Mammary epithelial cell (primary cell): ENCODE measurements around the gene HMGN4.

Experiments
- CTCF ChIP-seq, 2 donors: IDR thresholded peaks in 1 of 2; conservative IDR thresholded peaks in 1 of 2; 2 replicates each; pipeline ENCODE4 v1.5.1; 2011 to 2012; ENCODE audit warnings: inconsistent platforms in 2 of 2, low read length in 2 of 2, mild to moderate bottlenecking in 2 of 2, control low read depth in 1 of 2, low read depth in 1 of 2; ENCODE audit not compliant: insufficient read depth in 1 of 2; ENCODE audit errors: extremely low read depth in 1 of 2
- EZH2 ChIP-seq: IDR thresholded peaks from 2 replicates; pipeline ENCODE4 v1.6.1; 2012; ENCODE audit warnings: low read length, inconsistent platforms, borderline replicate concordance

- TF ChIP-seq CTCF (conservative IDR thresholded peaks at IDR 0.05 in 1 of 2, IDR thresholded peaks at IDR 0.05 in 1 of 2; ENCODE audit: extremely low read depth in 1 of 2, insufficient read depth in 1 of 2, low read depth in 1 of 2, low read length in 2 of 2), result no peak
- no peak for TF ChIP-seq EZH2
These were observed 12.3 kb upstream of the HMGN4 start for GRCh38 chr6:26525838-26526237.
